Neural cell (in vitro differentiated cells): ENCODE results near the gene AHRR.

Experiments used
- CTCF ChIP-seq: fragments of 450-650 bp; IDR thresholded peaks from 2 replicates; pipeline ENCODE4 v1.5.1; 2014; ENCODE audit warnings: antibody characterized with exemption, mild to moderate bottlenecking, moderate library complexity; ENCODE audit not compliant: poor library complexity, severe bottlenecking
- POLR2AphosphoS5 ChIP-seq: IDR thresholded peaks from 2 replicates; pipeline ENCODE4 v1.6.1; 2012

GRCh38 chr5:471750-472058 is 150.2 kb downstream of the AHRR start:
- TF ChIP-seq CTCF (no peak), POLR2AphosphoS5 (no peak)
